Colonic mucosa (tissue), 4 donors: ENCODE data around the gene ASIC4. TPM values are rescaled to one million over a fixed set of nuclear protein-coding genes. Genes with fewer than 3 reads are reported as not detected.

Source experiments
- DNase-seq: peaks from one replicate; pipeline ENCODE4 v3.0.0-alpha.2; 2020
- H3K27ac ChIP-seq: fragments of 200-600 bp; one replicate; pipeline ENCODE4 v1.8.0; 2021
- H3K27me3 ChIP-seq: fragments of 200-600 bp; one replicate; pipeline ENCODE4 v1.8.0; 2021
- H3K36me3 ChIP-seq: fragments of 200-600 bp; one replicate; pipeline ENCODE4 v1.8.0; 2021
- H3K4me1 ChIP-seq: fragments of 200-600 bp; one replicate; pipeline ENCODE4 v1.8.0; 2021; ENCODE audit warnings: mild to moderate bottlenecking
- H3K4me3 ChIP-seq: fragments of 200-600 bp; one replicate; pipeline ENCODE4 v1.8.0; 2021
- H3K9ac ChIP-seq, 2 donors: one replicate each; pipeline ENCODE4 v1.7.0; 2013; ENCODE audit warnings: control low read depth in 2 of 2, low read depth in 2 of 2, low read length in 2 of 2
- H3K9me3 ChIP-seq: fragments of 200-600 bp; one replicate; pipeline ENCODE4 v1.8.0; 2021
- CTCF ChIP-seq: fragments of 200-600 bp; IDR thresholded peaks from one replicate; pipeline ENCODE4 v1.8.0; 2022; ENCODE audit warnings: antibody characterized with exemption, mild to moderate bottlenecking
- intact Hi-C: fragments of 100-400 bp; cut with DNase I; formaldehyde crosslinking; loops from one replicate; pipeline ENCODE4 v1.14.1; 2022
- total RNA-seq, 2 donors: library from RNA; stranded (reverse); fragmentation: NEBNext Ultra II Directional in 1 of 2; extraction: Animal tissue kit (Norgen Biotek cat#: 25700) in 1 of 2; gene quantifications; one replicate each; pipeline ENCODE4 v1.2.1, GENCODE V29; 2021
- donor health status: healthy.
- donor health status: DM: no; HTN: no; CAD: no.
- donor health status: DM: no; HTN: no; CAD: no.

ASIC4 gene
- total RNA-seq, 2 donors from 2014 or later = 0.12 TPM; not detected in 1

- Histone ChIP-seq H3K27ac (no peak overlapping the region), H3K9me3 (no peaks in the 10 kb centered on the region), H3K4me3 (no peak overlapping the region), H3K4me1 (no peaks in the 10 kb centered on the region), H3K36me3 (no peaks in the 10 kb centered on the region), H3K9ac (no peak overlapping the region), H3K27me3 (peaks cover 8% of the 10 kb centered on the region)
- TF ChIP-seq CTCF = no peak
- DNase-seq = no peak
- intact Hi-C loops = no loop called here
Observed at GRCh38 chr2:219566640-219567039, 52.4 kb downstream of the ASIC4 start.

GRCh38 chr2:219567131-219567530 is 52.8 kb downstream of the ASIC4 start:
- Histone ChIP-seq H3K4me1 (no peaks in the 10 kb centered on the region), H3K9ac (no peak overlapping the region), H3K9me3 (no peaks in the 10 kb centered on the region), H3K27me3 (peaks cover 8% of the 10 kb centered on the region), H3K27ac (no peak overlapping the region), H3K4me3 (no peak overlapping the region), H3K36me3 (no peaks in the 10 kb centered on the region)
- TF ChIP-seq CTCF = no peak
- no peak for DNase-seq
- intact Hi-C loops = no loop called here

- no peaks in the 10 kb centered on the region for H3K9me3 ChIP-seq
- no peak overlapping the region for H3K4me3 ChIP-seq
- no peak overlapping the region for H3K9ac ChIP-seq
- no peak overlapping the region for H3K27ac ChIP-seq
- no peak for TF ChIP-seq CTCF
- DNase-seq = no peak
- intact Hi-C loops = no loop called here
- H3K27me3 ChIP-seq = peaks cover 8% of the 10 kb centered on the region
- no peaks in the 10 kb centered on the region for H3K4me1 ChIP-seq
- no peaks in the 10 kb centered on the region for H3K36me3 ChIP-seq
Observed at GRCh38 chr2:219567791-219568361, 53.6 kb downstream of the ASIC4 start.

GRCh38 chr2:219569041-219569440 is 54.8 kb downstream of the ASIC4 start:
- H3K27me3 ChIP-seq = peaks cover 8% of the 10 kb centered on the region
- no peak for TF ChIP-seq CTCF
- no peaks in the 10 kb centered on the region for H3K9me3 ChIP-seq
- H3K36me3 ChIP-seq = no peaks in the 10 kb centered on the region
- no peaks in the 10 kb centered on the region for H3K4me1 ChIP-seq
- no peak overlapping the region for H3K9ac ChIP-seq
- no peak overlapping the region for H3K27ac ChIP-seq
- H3K4me3 ChIP-seq = no peak overlapping the region
- DNase-seq = no peak
- intact Hi-C loops = no loop called here

- intact Hi-C loops = no loop called here
- H3K9me3 ChIP-seq = no peaks in the 10 kb centered on the region
- H3K36me3 ChIP-seq = no peaks in the 10 kb centered on the region
- H3K4me1 ChIP-seq = no peaks in the 10 kb centered on the region
- peaks cover 8% of the 10 kb centered on the region for H3K27me3 ChIP-seq
- DNase-seq = no peak
- no peak for TF ChIP-seq CTCF
- no peak overlapping the region for H3K27ac ChIP-seq
- H3K4me3 ChIP-seq = no peak overlapping the region
- no peak overlapping the region for H3K9ac ChIP-seq
Observed at GRCh38 chr2:219569635-219570034, 55.4 kb downstream of the ASIC4 start.
